Left ventricle myocardium inferior (tissue), 1 donor: ENCODE measurements around the gene GSE1. TPM values are rescaled to one million over a fixed set of nuclear protein-coding genes. Genes with fewer than 3 reads are reported as not detected.
A peak's percentile ranks its signal among the peaks of the same experiment; 100 is the strongest.

ENCODE experiments used
- DNase-seq: peaks from one replicate; pipeline ENCODE4 v3.0.0-alpha.2; 2020
- H3K27ac ChIP-seq: fragments of 200-600 bp; replicated peaks from 2 replicates; pipeline ENCODE4 v1.8.0; 2021
- H3K27me3 ChIP-seq: fragments of 200-600 bp; 2 replicates; pipeline ENCODE4 v1.8.0; 2021; ENCODE audit warnings: low read depth
- H3K36me3 ChIP-seq: fragments of 200-600 bp; 2 replicates; pipeline ENCODE4 v1.8.0; 2021
- H3K4me1 ChIP-seq: fragments of 200-600 bp; 2 replicates; pipeline ENCODE4 v1.8.0; 2021
- H3K4me3 ChIP-seq: fragments of 200-600 bp; 2 replicates; pipeline ENCODE4 v1.8.0; 2021; ENCODE audit warnings: mild to moderate bottlenecking, moderate library complexity
- H3K9me3 ChIP-seq: fragments of 200-600 bp; replicated peaks from 2 replicates; pipeline ENCODE4 v1.8.0; 2021
- CTCF ChIP-seq: fragments of 200-600 bp; IDR thresholded peaks from 2 replicates; pipeline ENCODE4 v1.8.0; 2021; ENCODE audit warnings: antibody characterized with exemption, mild to moderate bottlenecking, borderline replicate concordance
- intact Hi-C: fragments of 100-400 bp; cut with micrococcal nuclease; formaldehyde crosslinking; loops from one replicate; pipeline ENCODE4 v1.11.0; 2022
- total RNA-seq: library from RNA; stranded (reverse); fragmentation: NEBNext Ultra II Directional; extraction: Animal tissue kit (Norgen Biotek cat#: 25700); gene quantifications from one replicate; pipeline ENCODE4 v1.2.1, GENCODE V29; 2021
- donor health status: DM: no; HTN: yes; CAD: no; lungs with severe emphysema.

Gene GSE1
- total RNA-seq, 1 donor from 2014 or later, result 34.2 TPM

GRCh38 chr16:85698935-85699558 is 85.9 kb downstream of the GSE1 start:
- TF ChIP-seq CTCF, result no peak
- H3K4me3 ChIP-seq, result peak overlapping the region; percentile 5
- intact Hi-C loops, result no loop called here

GRCh38 chr16:85699628-85700027 is 86.5 kb downstream of the GSE1 start:
- H3K4me1 ChIP-seq, result peaks cover 6% of the 10 kb centered on the region
- peak overlapping the region; percentile 58 for H3K27ac ChIP-seq
- peaks cover 6% of the 10 kb centered on the region for H3K9me3 ChIP-seq
- no peaks in the 10 kb centered on the region for H3K36me3 ChIP-seq
- no peak for TF ChIP-seq CTCF
- intact Hi-C loops, result no loop called here
- peaks cover 41% of the 10 kb centered on the region for H3K27me3 ChIP-seq
- peak overlapping the region; percentile 5 for H3K4me3 ChIP-seq
- peak; percentile 34 for DNase-seq

More at GRCh38 chr16:85698935-85699558, 85.9 kb downstream of the GSE1 start:
- peaks cover 44% of the 10 kb centered on the region for H3K27me3 ChIP-seq
- peak overlapping the region; percentile 58 for H3K27ac ChIP-seq
- no peak for DNase-seq
- peaks cover 6% of the 10 kb centered on the region for H3K4me1 ChIP-seq
- H3K36me3 ChIP-seq, result no peaks in the 10 kb centered on the region
- peaks cover 6% of the 10 kb centered on the region for H3K9me3 ChIP-seq

GRCh38 chr16:85704011-85704410 is 90.9 kb downstream of the GSE1 start:
- H3K4me3 ChIP-seq, result no peak overlapping the region
- intact Hi-C loops, result no loop called here
- peaks cover 6% of the 10 kb centered on the region for H3K9me3 ChIP-seq
- H3K27ac ChIP-seq, result no peak overlapping the region
- TF ChIP-seq CTCF, result no peak
- no peak for DNase-seq
- peaks cover 6% of the 10 kb centered on the region for H3K4me1 ChIP-seq
- H3K36me3 ChIP-seq, result no peaks in the 10 kb centered on the region
- H3K27me3 ChIP-seq, result peaks cover 1% of the 10 kb centered on the region

GRCh38 chr16:85704900-85705846 is 92.1 kb downstream of the GSE1 start:
- Histone ChIP-seq H3K27me3 (no peaks in the 10 kb centered on the region), H3K36me3 (no peaks in the 10 kb centered on the region), H3K9me3 (peaks cover 6% of the 10 kb centered on the region), H3K4me1 (no peaks in the 10 kb centered on the region), H3K27ac (no peak overlapping the region), H3K4me3 (no peak overlapping the region)
- intact Hi-C loops, result no loop called here
- peak; percentile 30 for TF ChIP-seq CTCF
- DNase-seq, result no peak

- DNase-seq, result no peak
- TF ChIP-seq CTCF, result no peak
- H3K4me3 ChIP-seq, result no peak overlapping the region
- H3K36me3 ChIP-seq, result no peaks in the 10 kb centered on the region
- no peaks in the 10 kb centered on the region for H3K27me3 ChIP-seq
- H3K9me3 ChIP-seq, result peaks cover 4% of the 10 kb centered on the region
- H3K4me1 ChIP-seq, result no peaks in the 10 kb centered on the region
- H3K27ac ChIP-seq, result no peak overlapping the region
- intact Hi-C loops, result no loop called here
Measured at GRCh38 chr16:85706449-85707034, 93.4 kb downstream of the GSE1 start.
